Breast epithelium (tissue), 4 donors: ENCODE results near the gene XIRP2. TPM values are rescaled to one million over a fixed set of nuclear protein-coding genes. Genes with fewer than 3 reads are reported as not detected.

Source experiments
- DNase-seq, 2 donors: peaks; one replicate each; pipeline ENCODE4 v3.0.0-alpha.2; 2019; ENCODE audit warnings: low spot score in 2 of 2
- H3K27ac ChIP-seq, 2 donors: fragments of 200-600 bp; sonication (generic) in 1 of 2; one replicate each; pipeline ENCODE4 v1.5.1; 2016 to 2019; ENCODE audit warnings: mild to moderate bottlenecking in 1 of 2
- H3K27me3 ChIP-seq, 2 donors: fragments of 200-600 bp; sonication (generic) in 1 of 2; one replicate each; pipeline versions ENCODE4 v1.5.1 to v1.6.0; 2017 to 2019; ENCODE audit warnings: control low read depth in 1 of 2, mild to moderate bottlenecking in 1 of 2
- H3K36me3 ChIP-seq: fragments of 200-600 bp; one replicate; pipeline ENCODE4 v1.5.1; 2019
- H3K4me1 ChIP-seq, 2 donors: fragments of 200-600 bp; sonication (generic); one replicate each; pipeline ENCODE4 v1.5.1; 2016 to 2019; ENCODE audit warnings: control low read depth in 1 of 2
- H3K4me3 ChIP-seq, 3 donors: fragments of 200-600 bp; sonication (generic); 1 replicate in 2 of 3; 2 replicates in 1 of 3; pipeline ENCODE4 v1.5.1; 2016 to 2019; ENCODE audit warnings: mild to moderate bottlenecking in 3 of 3, moderate library complexity in 2 of 3
- H3K9me3 ChIP-seq, 2 donors: fragments of 200-600 bp; sonication (generic) in 1 of 2; one replicate each; pipeline ENCODE4 v1.5.1; 2016 to 2019; ENCODE audit warnings: control low read depth in 1 of 2
- POLR2A ChIP-seq: fragments of 450-650 bp; IDR thresholded peaks from one replicate; pipeline ENCODE4 v1.6.1; 2016; ENCODE audit warnings: antibody characterized with exemption, mild to moderate bottlenecking, moderate library complexity
- POLR2AphosphoS5 ChIP-seq, 3 donors: sonication (generic); formaldehyde crosslinking; IDR thresholded peaks; one replicate each; pipeline ENCODE4 v1.6.1; 2017; ENCODE audit warnings: antibody characterized with exemption in 3 of 3
- intact Hi-C: fragments of 100-400 bp; cut with DNase I; formaldehyde crosslinking; loops from one replicate; pipeline ENCODE4 v1.15.1; 2023; ENCODE audit warnings: low total_unique reads
- total RNA-seq, 3 donors: library from RNA; depleted of rRNA; stranded (reverse); fragments of >200 nt; gene quantifications; one replicate each; pipeline ENCODE4 v1.1.0, GENCODE V29; 2016
- TF ChIP-seq, protein P1 (sequence below), 3 donors: fragments of 450-650 bp; IDR thresholded peaks; one replicate each; pipeline ENCODE4 v1.5.1; 2016 to 2017; ENCODE audit warnings: antibody characterized with exemption in 3 of 3, mild to moderate bottlenecking in 3 of 3, moderate library complexity in 3 of 3

The XIRP2 gene
- total RNA-seq, 3 donors from 2014 or later: not detected

DNA sequence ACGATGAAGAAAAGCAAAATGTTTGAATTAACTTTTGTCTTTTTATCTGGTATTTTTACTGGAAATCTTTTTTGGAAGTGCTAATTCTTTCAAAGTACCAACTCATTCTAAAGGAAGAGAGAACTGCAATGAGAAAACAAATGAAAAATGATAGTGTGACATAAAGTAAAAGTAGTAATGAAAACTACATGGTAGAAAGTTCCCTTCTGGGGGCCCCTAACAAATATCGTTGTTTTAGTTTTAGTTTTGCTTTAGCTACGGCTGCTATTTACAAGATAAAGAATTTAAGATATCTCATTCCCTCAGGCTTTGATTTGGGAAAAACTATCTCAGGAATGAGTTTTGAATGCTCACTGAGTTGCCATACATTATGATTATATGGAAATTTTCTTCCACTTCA, 161.4 kb downstream of the XIRP2 start:
- no peak for DNase-seq
- TF ChIP-seq POLR2AphosphoS5 (IDR thresholded peaks at IDR 0.05): no peak
- no peak for TF ChIP-seq POLR2A
- TF ChIP-seq, protein P1, sequence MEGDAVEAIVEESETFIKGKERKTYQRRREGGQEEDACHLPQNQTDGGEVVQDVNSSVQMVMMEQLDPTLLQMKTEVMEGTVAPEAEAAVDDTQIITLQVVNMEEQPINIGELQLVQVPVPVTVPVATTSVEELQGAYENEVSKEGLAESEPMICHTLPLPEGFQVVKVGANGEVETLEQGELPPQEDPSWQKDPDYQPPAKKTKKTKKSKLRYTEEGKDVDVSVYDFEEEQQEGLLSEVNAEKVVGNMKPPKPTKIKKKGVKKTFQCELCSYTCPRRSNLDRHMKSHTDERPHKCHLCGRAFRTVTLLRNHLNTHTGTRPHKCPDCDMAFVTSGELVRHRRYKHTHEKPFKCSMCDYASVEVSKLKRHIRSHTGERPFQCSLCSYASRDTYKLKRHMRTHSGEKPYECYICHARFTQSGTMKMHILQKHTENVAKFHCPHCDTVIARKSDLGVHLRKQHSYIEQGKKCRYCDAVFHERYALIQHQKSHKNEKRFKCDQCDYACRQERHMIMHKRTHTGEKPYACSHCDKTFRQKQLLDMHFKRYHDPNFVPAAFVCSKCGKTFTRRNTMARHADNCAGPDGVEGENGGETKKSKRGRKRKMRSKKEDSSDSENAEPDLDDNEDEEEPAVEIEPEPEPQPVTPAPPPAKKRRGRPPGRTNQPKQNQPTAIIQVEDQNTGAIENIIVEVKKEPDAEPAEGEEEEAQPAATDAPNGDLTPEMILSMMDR (IDR thresholded peaks at IDR 0.05): no peak
- Histone ChIP-seq H3K27me3 (no peaks in the 10 kb centered on the region), H3K4me3 (no peak overlapping the region), H3K27ac (no peak overlapping the region), H3K36me3 (no peaks in the 10 kb centered on the region), H3K9me3 (no peaks in the 10 kb centered on the region), H3K4me1 (no peaks in the 10 kb centered on the region)
- intact Hi-C loops: no loop called here

- Histone ChIP-seq H3K27me3 (no peaks in the 10 kb centered on the region), H3K9me3 (no peaks in the 10 kb centered on the region), H3K36me3 (no peaks in the 10 kb centered on the region), H3K4me3 (no peak overlapping the region), H3K27ac (no peak overlapping the region), H3K4me1 (no peaks in the 10 kb centered on the region)
- TF ChIP-seq POLR2A (no peak), POLR2AphosphoS5 (IDR thresholded peaks at IDR 0.05) (no peak)
- TF ChIP-seq, protein P1 (IDR thresholded peaks at IDR 0.05): no peak
- DNase-seq: no peak
- intact Hi-C loops: no loop called here
These were observed 164.5 kb downstream of the XIRP2 start for GRCh38 chr2:167052825-167053224.

DNA sequence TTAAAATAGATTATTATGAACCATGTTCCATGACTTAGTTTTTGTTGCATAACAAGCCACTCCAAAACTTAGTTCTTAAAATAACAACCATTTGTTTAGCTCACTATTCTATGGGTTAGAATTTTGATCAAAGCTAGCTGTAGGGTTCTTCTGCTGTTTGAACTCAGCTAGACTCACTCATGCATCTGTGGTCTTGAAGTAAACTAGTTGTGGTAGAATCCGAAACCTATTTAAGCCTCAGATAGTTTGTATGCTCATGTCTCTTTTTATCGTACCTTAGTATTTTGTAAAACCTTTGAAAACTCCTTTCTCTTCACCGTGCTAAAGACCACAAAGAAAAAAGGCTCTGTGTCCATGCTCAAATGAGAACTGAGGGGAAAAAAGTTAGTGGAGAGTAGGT, 166.6 kb downstream of the XIRP2 start:
- TF ChIP-seq POLR2A: no peak
- no peak for TF ChIP-seq POLR2AphosphoS5 (IDR thresholded peaks at IDR 0.05)
- TF ChIP-seq, protein P1 (IDR thresholded peaks at IDR 0.05): no peak
- no peak for DNase-seq
- no peaks in the 10 kb centered on the region for H3K27me3 ChIP-seq
- no peak overlapping the region for H3K4me3 ChIP-seq
- no peak overlapping the region for H3K27ac ChIP-seq
- H3K36me3 ChIP-seq: no peaks in the 10 kb centered on the region
- intact Hi-C loops: no loop called here
- H3K9me3 ChIP-seq: no peaks in the 10 kb centered on the region
- no peaks in the 10 kb centered on the region for H3K4me1 ChIP-seq

GRCh38 chr2:167057446-167057845, 169.2 kb downstream of the XIRP2 start:
- no peak for TF ChIP-seq POLR2A
- TF ChIP-seq POLR2AphosphoS5 (IDR thresholded peaks at IDR 0.05): no peak
- TF ChIP-seq, protein P1 (IDR thresholded peaks at IDR 0.05): no peak
- Histone ChIP-seq H3K27me3 (no peaks in the 10 kb centered on the region), H3K4me1 (no peaks in the 10 kb centered on the region), H3K27ac (no peak overlapping the region), H3K36me3 (no peaks in the 10 kb centered on the region), H3K9me3 (no peaks in the 10 kb centered on the region), H3K4me3 (no peak overlapping the region)
- DNase-seq: no peak
- intact Hi-C loops: no loop called here

DNA sequence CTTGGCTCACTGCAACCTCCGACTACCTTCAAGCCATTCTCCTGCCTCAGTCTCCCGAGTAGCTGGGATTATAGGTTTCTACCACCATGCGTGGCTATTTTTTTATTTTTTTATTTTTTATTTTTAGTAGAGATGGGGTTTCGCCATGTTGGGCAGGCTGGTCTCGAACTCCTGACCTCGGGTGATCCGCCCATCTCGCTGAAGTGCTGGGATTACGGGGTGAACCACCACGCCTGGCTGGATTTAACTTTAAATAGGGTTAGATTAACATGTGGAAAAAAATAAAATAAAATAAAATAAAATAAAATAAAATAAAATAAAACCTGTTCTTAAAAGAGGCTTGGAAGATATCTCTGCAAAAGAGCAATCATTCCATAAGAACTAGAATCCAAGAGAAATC, 170.9 kb downstream of the XIRP2 start:
- DNase-seq: no peak
- Histone ChIP-seq H3K36me3 (no peaks in the 10 kb centered on the region), H3K4me3 (no peak overlapping the region), H3K4me1 (no peaks in the 10 kb centered on the region), H3K9me3 (no peaks in the 10 kb centered on the region), H3K27me3 (no peaks in the 10 kb centered on the region), H3K27ac (no peak overlapping the region)
- TF ChIP-seq POLR2AphosphoS5 (IDR thresholded peaks at IDR 0.05) (no peak), POLR2A (no peak)
- TF ChIP-seq, protein P1 (IDR thresholded peaks at IDR 0.05): no peak
- intact Hi-C loops: no loop called here
